ENCODE results near the gene SUCLG2. TPM values are rescaled to one million over a fixed set of nuclear protein-coding genes. Genes with fewer than 3 reads are reported as not detected.

Gene SUCLG2
- total and polyA plus RNA-seq, 2 of the 4 experiments (the other 2 are of a cell fraction) = 26.8 to 34.6 TPM

DNA sequence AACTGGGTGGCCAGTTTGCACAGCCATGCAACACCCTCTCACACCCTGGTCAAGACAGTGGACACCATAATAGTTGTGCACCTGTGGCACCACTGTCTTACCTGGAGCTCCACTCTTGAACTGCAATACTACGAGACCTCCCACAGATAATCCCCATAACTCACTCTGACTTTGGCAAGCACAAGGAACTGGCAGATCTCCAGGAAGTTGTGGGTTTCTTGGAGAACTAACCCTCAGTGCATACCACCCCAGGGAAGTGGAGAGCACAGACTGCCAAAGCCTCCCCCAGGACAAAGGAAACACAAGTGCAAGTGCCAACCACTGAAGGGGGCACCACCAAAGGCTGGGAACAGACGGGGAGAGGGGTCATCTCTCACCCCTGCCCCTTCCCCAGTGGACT, 318.6 kb downstream of the SUCLG2 start:
- H4K91ac ChIP-seq (ENCODE audit: insufficient read depth, low read depth, low read length) = no peak overlapping the region
- no peaks in the 10 kb centered on the region for H3K9me1 ChIP-seq (ENCODE audit: insufficient read depth, low read length)
- no peak overlapping the region for H3K4me3 ChIP-seq (ENCODE audit: insufficient read depth, low read depth, low read length)
- no peak overlapping the region for H2AK9ac ChIP-seq (replicated peaks; ENCODE audit: low read depth, low read length, poor library complexity)
- no peak overlapping the region for H3K4me2 ChIP-seq (ENCODE audit: low read depth, low read length)
- H2AK5ac ChIP-seq (ENCODE audit: low read depth, low read length) = no peak overlapping the region
- H4K8ac ChIP-seq (ENCODE audit: low read depth in 2 of 2, low read length in 2 of 2) = no peak overlapping the region
- in situ Hi-C loops (cut with MboI; ENCODE audit: low sequenced_read_pairs) = loop anchor here (25.0 kb wide), 1 partner anchor 99 kb away; no protein-coding TSS in a partner anchor
- no TSS peak for BruUV-seq (replicated peaks)
- H2AFZ ChIP-seq (replicated peaks; ENCODE audit: low read length, poor library complexity) = no peak overlapping the region
- H2BK120ac ChIP-seq (ENCODE audit: low read depth, low read length) = no peak overlapping the region
- H3K23ac ChIP-seq (ENCODE audit: low read depth, low read length) = no peak overlapping the region
- H4K5ac ChIP-seq (ENCODE audit: low read depth, low read length) = no peak overlapping the region
- no peak for DNase-seq
- H3K27ac ChIP-seq (ENCODE audit: insufficient read depth, low read length) = no peak overlapping the region
- ChIA-PET POLR2A (ENCODE audit: unreplicated experiment) (no interaction called here), CTCF (no interaction called here)
- no CpG with 5 or more reads among the region's 2 CpGs for WGBS, 2 experiments (ENCODE audit: extremely low coverage in 2 of 2, insufficient read length in 1 of 2)
- intact Hi-C loops (cut with micrococcal nuclease) = no loop called here
- H3K14ac ChIP-seq (replicated peaks; ENCODE audit: low read depth, low read length) = no peak overlapping the region
- H3K27me3 ChIP-seq (ENCODE audit: control insufficient read depth, insufficient read depth, low read length) = no peaks in the 10 kb centered on the region
- TF ChIP-seq, protein P1, sequence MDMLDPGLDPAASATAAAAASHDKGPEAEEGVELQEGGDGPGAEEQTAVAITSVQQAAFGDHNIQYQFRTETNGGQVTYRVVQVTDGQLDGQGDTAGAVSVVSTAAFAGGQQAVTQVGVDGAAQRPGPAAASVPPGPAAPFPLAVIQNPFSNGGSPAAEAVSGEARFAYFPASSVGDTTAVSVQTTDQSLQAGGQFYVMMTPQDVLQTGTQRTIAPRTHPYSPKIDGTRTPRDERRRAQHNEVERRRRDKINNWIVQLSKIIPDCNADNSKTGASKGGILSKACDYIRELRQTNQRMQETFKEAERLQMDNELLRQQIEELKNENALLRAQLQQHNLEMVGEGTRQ (IDR thresholded peaks at IDR 0.05; ENCODE audit: low read depth, low read length) = no peak
- no peak for TF ChIP-seq RCOR1 (IDR thresholded peaks at IDR 0.05; ENCODE audit: insufficient replicate concordance, low read length)
- TF ChIP-seq BHLHE40 (IDR thresholded peaks at IDR 0.05; ENCODE audit: low read depth, low read length) = no peak
- TF ChIP-seq MAZ (IDR thresholded peaks at IDR 0.05; ENCODE audit: borderline replicate concordance, low read depth, low read length) = no peak
- TF ChIP-seq RAD21 (IDR thresholded peaks at IDR 0.05; ENCODE audit: low read length) = no peak
- no peak for TF ChIP-seq MAFK (IDR thresholded peaks at IDR 0.05; ENCODE audit: low read depth, low read length)
- TF ChIP-seq, protein P2, sequence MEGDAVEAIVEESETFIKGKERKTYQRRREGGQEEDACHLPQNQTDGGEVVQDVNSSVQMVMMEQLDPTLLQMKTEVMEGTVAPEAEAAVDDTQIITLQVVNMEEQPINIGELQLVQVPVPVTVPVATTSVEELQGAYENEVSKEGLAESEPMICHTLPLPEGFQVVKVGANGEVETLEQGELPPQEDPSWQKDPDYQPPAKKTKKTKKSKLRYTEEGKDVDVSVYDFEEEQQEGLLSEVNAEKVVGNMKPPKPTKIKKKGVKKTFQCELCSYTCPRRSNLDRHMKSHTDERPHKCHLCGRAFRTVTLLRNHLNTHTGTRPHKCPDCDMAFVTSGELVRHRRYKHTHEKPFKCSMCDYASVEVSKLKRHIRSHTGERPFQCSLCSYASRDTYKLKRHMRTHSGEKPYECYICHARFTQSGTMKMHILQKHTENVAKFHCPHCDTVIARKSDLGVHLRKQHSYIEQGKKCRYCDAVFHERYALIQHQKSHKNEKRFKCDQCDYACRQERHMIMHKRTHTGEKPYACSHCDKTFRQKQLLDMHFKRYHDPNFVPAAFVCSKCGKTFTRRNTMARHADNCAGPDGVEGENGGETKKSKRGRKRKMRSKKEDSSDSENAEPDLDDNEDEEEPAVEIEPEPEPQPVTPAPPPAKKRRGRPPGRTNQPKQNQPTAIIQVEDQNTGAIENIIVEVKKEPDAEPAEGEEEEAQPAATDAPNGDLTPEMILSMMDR (conservative IDR thresholded peaks at IDR 0.05; ENCODE audit: low read depth, low read length) = no peak
- no peak for TF ChIP-seq SMC3 (IDR thresholded peaks at IDR 0.05; ENCODE audit: low read depth, low read length)
- TF ChIP-seq CEBPB (IDR thresholded peaks at IDR 0.05; ENCODE audit: low read depth, low read length) = no peak
- TF ChIP-seq POLR2A (IDR thresholded peaks at IDR 0.05; ENCODE audit: low read depth, low read length) = no peak
- no peak for TF ChIP-seq NFE2L2 (IDR thresholded peaks at IDR 0.05; ENCODE audit: low read depth, low read length)
- no peak overlapping the region for H3K9ac ChIP-seq (ENCODE audit: low read depth, low read length)
- no peak overlapping the region for H3K56ac ChIP-seq (ENCODE audit: extremely low read depth, insufficient read depth, low read length)
- no peak overlapping the region for H3K4ac ChIP-seq (ENCODE audit: low read depth, low read length)
- no peaks in the 10 kb centered on the region for H3K36me3 ChIP-seq (ENCODE audit: control insufficient read depth, insufficient read depth, low read length)
- no peaks in the 10 kb centered on the region for H3K79me1 ChIP-seq (ENCODE audit: low read depth in 1 of 2, low read length in 2 of 2)
- no peaks in the 10 kb centered on the region for H4K20me1 ChIP-seq (ENCODE audit: insufficient read depth, low read length)
- no peak for ATAC-seq (ENCODE audit: low read depth)
- no peak overlapping the region for H3K18ac ChIP-seq (ENCODE audit: low read depth, low read length)
- H3K4me1 ChIP-seq (ENCODE audit: control insufficient read depth, insufficient read depth, low read length) = no peaks in the 10 kb centered on the region
- no peak overlapping the region for H2BK15ac ChIP-seq (ENCODE audit: low read depth, low read length)
- H3K9me3 ChIP-seq (ENCODE audit: control insufficient read depth, insufficient read depth, low read length) = no peaks in the 10 kb centered on the region
- H2BK5ac ChIP-seq (ENCODE audit: low read depth, low read length, poor library complexity, severe bottlenecking) = no peak overlapping the region
- dilution Hi-C loops (cut with HindIII; ENCODE audit: low sequenced_read_pairs, unreplicated experiment) = no loop called here
- no peak overlapping the region for H2BK20ac ChIP-seq (ENCODE audit: low read depth, low read length)

All from IMR-90 (cell line).